Pericardium fibroblast (primary cell): ENCODE measurements around the gene DDAH1. TPM values are rescaled to one million over a fixed set of nuclear protein-coding genes. Genes with fewer than 3 reads are reported as not detected.

Experiments
- total RNA-seq: library from RNA; depleted of rRNA; stranded (reverse); fragments of >200 nt; gene quantifications from 2 replicates; pipeline ENCODE4 v1.2.3, GENCODE V29; 2015

Gene DDAH1
- 24.9 and 82.9 TPM in 2 replicates for total RNA-seq

DNA sequence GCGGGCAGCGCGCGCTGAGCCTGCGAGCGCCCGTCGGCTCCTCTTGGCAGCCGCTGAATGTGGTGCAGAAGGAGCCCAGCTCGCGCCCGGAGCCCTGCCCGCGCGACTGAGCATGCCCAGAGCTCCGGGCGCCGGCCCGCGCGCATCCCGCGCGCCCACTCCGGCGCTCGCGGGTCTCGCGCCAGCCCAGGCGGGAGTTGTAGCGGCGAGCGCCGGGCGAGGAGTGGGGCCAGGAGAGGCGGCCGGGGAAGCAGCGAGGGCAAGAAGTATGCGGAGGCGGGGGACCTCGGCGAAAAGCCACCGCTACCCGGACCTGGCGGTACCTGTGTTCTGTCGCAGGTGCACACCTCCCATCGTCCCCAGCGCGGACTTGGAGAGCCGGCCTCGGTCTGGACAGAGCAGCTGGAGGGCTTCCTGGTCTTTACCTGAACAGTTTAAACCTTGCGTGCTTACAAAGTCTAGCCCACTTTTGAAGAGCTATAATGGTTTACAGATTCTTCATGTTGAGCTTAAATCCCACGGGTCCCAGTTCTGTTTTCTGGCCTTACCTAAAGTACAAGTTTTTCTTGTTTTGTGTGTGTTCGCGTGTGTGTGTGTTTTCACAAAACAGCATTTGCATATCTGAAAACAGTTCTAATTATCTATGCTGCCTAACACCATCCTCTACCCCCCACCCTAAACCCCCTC, at the start of gene DDAH1:
Gene DDAH1 (minus strand): TSS at position 61 of the 687 bp plus-strand sequence. CDS start 114 bp downstream, outside the sequence.

DNA sequence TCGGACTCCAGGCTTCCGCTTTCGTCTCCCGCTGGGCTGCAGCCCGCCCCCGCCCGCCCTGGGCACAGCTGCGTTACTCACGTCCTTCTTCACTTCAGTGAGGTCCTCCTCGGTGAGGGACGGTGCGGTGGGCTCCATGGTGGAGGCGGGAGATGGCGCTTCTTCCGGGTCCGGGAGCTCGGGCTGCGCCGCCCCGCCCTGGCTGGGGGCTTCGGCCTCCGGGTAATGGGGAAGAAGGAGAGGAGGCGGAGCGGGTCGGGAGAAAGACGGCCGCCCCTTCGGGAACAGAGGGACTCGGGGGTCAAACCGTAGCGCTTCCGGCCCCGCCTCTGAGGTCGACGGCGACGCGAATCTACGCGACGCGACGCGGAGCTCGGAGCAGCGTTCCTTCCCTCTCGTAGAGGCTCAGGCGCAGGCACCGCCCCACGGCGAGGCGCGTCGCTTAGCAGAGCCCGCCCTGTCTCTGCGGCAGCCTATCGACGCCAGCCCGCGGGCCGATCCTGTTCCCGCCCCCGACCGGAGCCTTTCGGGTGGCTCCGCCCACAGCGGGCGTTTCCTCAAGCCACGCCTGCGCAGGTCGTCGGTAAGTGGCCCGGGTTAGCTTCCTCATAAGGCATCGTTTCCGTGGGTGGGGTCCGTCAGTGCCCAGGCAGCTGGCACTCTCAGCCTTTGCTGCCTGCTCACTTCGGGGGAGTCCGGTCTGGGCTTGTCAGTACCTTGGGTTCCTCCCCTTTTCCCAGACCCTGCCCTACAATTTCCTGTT, 188.6 kb downstream of the DDAH1 start, which contains the start of gene BCL10:
Gene BCL10 (minus strand): TSS at position 418 of the 763 bp plus-strand sequence. CDS start 280 bp downstream, at position 138.

Other genes with a start within 250 kb of the DDAH1 start
- 14.2 and 16.0 TPM in 2 replicates for gene C1orf52, start 205.5 kb downstream of the DDAH1 start, total RNA-seq
- gene BCL10, start 188.5 kb downstream of the DDAH1 start, total RNA-seq: 12.4 and 21.7 TPM in 2 replicates
- gene CCN1, start 115.6 kb upstream of the DDAH1 start, total RNA-seq: 110 and 339 TPM in 2 replicates
- gene ZNHIT6, start 243.3 kb upstream of the DDAH1 start, total RNA-seq: 9.1 and 10.7 TPM in 2 replicates